ENCODE results near the gene GPSM1. TPM values are rescaled to one million over a fixed set of nuclear protein-coding genes. Genes with fewer than 3 reads are reported as not detected.

The GPSM1 gene
- total and polyA plus RNA-seq, 8 donors: 3.5 to 17.4 (median 12.1) TPM

GRCh38 chr9:136283291-136284235 is 43.8 kb upstream of the GPSM1 start:
- Histone ChIP-seq H3K27ac (peak overlapping the region in 3 of 5 donors; percentile 14 to 66 (median 33)), H3K4me3 (peak overlapping the region; percentile 29 to 43 (median 32)), H3K27me3 (peaks cover 0 to 74% (median 7%) of the 10 kb centered on the region in 3 donors), H3K36me3 (no peaks in the 10 kb centered on the region), H3K9me3 (peaks cover 0 to 6% (median 0%) of the 10 kb centered on the region in 4 donors), H3K4me1 (peaks cover 7 to 15% (median 10%) of the 10 kb centered on the region in 4 donors)
- intact Hi-C loops (cut with DNase I; ENCODE audit: low total_unique reads): loop anchor here (10.0 kb wide), 1 partner anchor 109 kb away; no protein-coding TSS in a partner anchor
- WGBS, 5 donors: 16 to 25% (median 17%) methylated on average over 27 to 32 of the region's 32 CpGs
- peak; percentile 85 to 92 for DNase-seq
- TF ChIP-seq, protein P1, sequence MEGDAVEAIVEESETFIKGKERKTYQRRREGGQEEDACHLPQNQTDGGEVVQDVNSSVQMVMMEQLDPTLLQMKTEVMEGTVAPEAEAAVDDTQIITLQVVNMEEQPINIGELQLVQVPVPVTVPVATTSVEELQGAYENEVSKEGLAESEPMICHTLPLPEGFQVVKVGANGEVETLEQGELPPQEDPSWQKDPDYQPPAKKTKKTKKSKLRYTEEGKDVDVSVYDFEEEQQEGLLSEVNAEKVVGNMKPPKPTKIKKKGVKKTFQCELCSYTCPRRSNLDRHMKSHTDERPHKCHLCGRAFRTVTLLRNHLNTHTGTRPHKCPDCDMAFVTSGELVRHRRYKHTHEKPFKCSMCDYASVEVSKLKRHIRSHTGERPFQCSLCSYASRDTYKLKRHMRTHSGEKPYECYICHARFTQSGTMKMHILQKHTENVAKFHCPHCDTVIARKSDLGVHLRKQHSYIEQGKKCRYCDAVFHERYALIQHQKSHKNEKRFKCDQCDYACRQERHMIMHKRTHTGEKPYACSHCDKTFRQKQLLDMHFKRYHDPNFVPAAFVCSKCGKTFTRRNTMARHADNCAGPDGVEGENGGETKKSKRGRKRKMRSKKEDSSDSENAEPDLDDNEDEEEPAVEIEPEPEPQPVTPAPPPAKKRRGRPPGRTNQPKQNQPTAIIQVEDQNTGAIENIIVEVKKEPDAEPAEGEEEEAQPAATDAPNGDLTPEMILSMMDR (IDR thresholded peaks at IDR 0.05): peak in 5 of 7 experiments; percentile 60 to 86 (median 75)
- no peak for TF ChIP-seq POLR2AphosphoS5 (IDR thresholded peaks at IDR 0.05)
- no peak for TF ChIP-seq EP300 (IDR thresholded peaks at IDR 0.05)

- H3K9me3 ChIP-seq: peaks cover 0 to 6% (median 0%) of the 10 kb centered on the region in 4 donors
- H3K27ac ChIP-seq: no peak overlapping the region
- intact Hi-C loops (cut with DNase I; ENCODE audit: low total_unique reads): loop anchor here (10.0 kb wide), 1 partner anchor 110 kb away; no protein-coding TSS in a partner anchor
- H3K4me3 ChIP-seq: no peak overlapping the region
- DNase-seq: no peak
- H3K27me3 ChIP-seq: peaks cover 0 to 76% (median 7%) of the 10 kb centered on the region in 3 donors
- TF ChIP-seq POLR2A (IDR thresholded peaks at IDR 0.05) (no peak), POLR2AphosphoS5 (IDR thresholded peaks at IDR 0.05) (no peak), EP300 (IDR thresholded peaks at IDR 0.05) (no peak)
- TF ChIP-seq, protein P1 (IDR thresholded peaks at IDR 0.05): no peak
- H3K36me3 ChIP-seq: no peaks in the 10 kb centered on the region
- 64 to 77% (median 69%) methylated on average over 8 to 22 of the region's 22 CpGs for WGBS, 5 donors
- H3K4me1 ChIP-seq: peaks cover 7 to 15% (median 10%) of the 10 kb centered on the region in 4 donors
These were observed 43.0 kb upstream of the GPSM1 start for GRCh38 chr9:136284311-136284710.

- peaks cover 0 to 3% (median 0%) of the 10 kb centered on the region in 4 donors for H3K9me3 ChIP-seq
- H3K27me3 ChIP-seq: peaks cover 0 to 79% (median 7%) of the 10 kb centered on the region in 3 donors
- 85 to 100% (median 86%) methylated on average over 4 to 19 of the region's 19 CpGs for WGBS, 5 donors
- H3K4me1 ChIP-seq: peaks cover 7 to 15% (median 10%) of the 10 kb centered on the region in 4 donors
- H3K27ac ChIP-seq: no peak overlapping the region
- no peak for DNase-seq
- H3K4me3 ChIP-seq: no peak overlapping the region
- no peaks in the 10 kb centered on the region for H3K36me3 ChIP-seq
- intact Hi-C loops (cut with DNase I; ENCODE audit: low total_unique reads): loop anchor here (10.0 kb wide), 1 partner anchor 110 kb away; no protein-coding TSS in a partner anchor
- TF ChIP-seq POLR2A (IDR thresholded peaks at IDR 0.05): no peak
- TF ChIP-seq EP300 (IDR thresholded peaks at IDR 0.05): no peak
- no peak for TF ChIP-seq POLR2AphosphoS5 (IDR thresholded peaks at IDR 0.05)
- TF ChIP-seq, protein P1 (IDR thresholded peaks at IDR 0.05): no peak
These were observed 42.4 kb upstream of the GPSM1 start for GRCh38 chr9:136284951-136285350.
